Activated naive CD8-positive, alpha-beta T cell treated with anti-CD3 and anti-CD28 coated beads, Interleukin-2, amount 50 U/mL, for 16 hours (primary cell): ENCODE data around the gene HPCA.

Experiments
- DNase-seq: peaks from one replicate; pipeline ENCODE4 v3.0.0-alpha.2; 2020; ENCODE audit warnings: low read depth, low spot score

Gene HPCA

GRCh38 chr1:32889731-32890278, 3.5 kb downstream of the HPCA start:
- DNase-seq, result no peak

GRCh38 chr1:32890516-32891240, 4.4 kb downstream of the HPCA start:
- no peak for DNase-seq

GRCh38 chr1:32891241-32891570, 4.9 kb downstream of the HPCA start:
- no peak for DNase-seq

- no peak for DNase-seq
Measured at GRCh38 chr1:32891630-32892029, 5.3 kb downstream of the HPCA start.

GRCh38 chr1:32892368-32893197, 6.3 kb downstream of the HPCA start:
- DNase-seq, result peak; percentile 17

GRCh38 chr1:32893198-32894018, 7.1 kb downstream of the HPCA start:
- no peak for DNase-seq

GRCh38 chr1:32894019-32894600, 7.8 kb downstream of the HPCA start:
- no peak for DNase-seq

- DNase-seq, result no peak
Measured at GRCh38 chr1:32894681-32895080, 8.4 kb downstream of the HPCA start.

- no peak for DNase-seq
Measured at GRCh38 chr1:32895325-32896215, 9.3 kb downstream of the HPCA start.

GRCh38 chr1:32896451-32896850, 10.2 kb downstream of the HPCA start:
- no peak for DNase-seq

GRCh38 chr1:32897082-32898049, 11.1 kb downstream of the HPCA start:
- DNase-seq, result no peak

GRCh38 chr1:32898056-32898455, 11.8 kb downstream of the HPCA start:
- no peak for DNase-seq

GRCh38 chr1:32898958-32899357, 12.7 kb downstream of the HPCA start:
- no peak for DNase-seq

GRCh38 chr1:32899586-32900296, 13.4 kb downstream of the HPCA start:
- DNase-seq, result no peak

GRCh38 chr1:32900371-32900955, 14.2 kb downstream of the HPCA start:
- DNase-seq, result no peak

GRCh38 chr1:32900956-32901822, 14.9 kb downstream of the HPCA start, which contains the start of gene TMEM54:
TMEM54 (minus strand) TSS chr1:32901389; CDS start chr1:32901238, 151 bp downstream.
- DNase-seq, result no peak

GRCh38 chr1:32901823-32902534, 15.7 kb downstream of the HPCA start:
- DNase-seq, result no peak
